ENCODE results near the gene CACNA1S.

CACNA1S gene

GRCh38 chr1:201050515-201051277 lies 61.5 kb downstream of the CACNA1S start:
- no peak for DNase-seq (ENCODE audit: low read depth, low spot score)
- no peak overlapping the region for H3K4me3 ChIP-seq (ENCODE audit: low read length)

GRCh38 chr1:201049248-201049831 lies 62.9 kb downstream of the CACNA1S start:
- H3K4me3 ChIP-seq (ENCODE audit: low read length) = no peak overlapping the region
- no peak for DNase-seq (ENCODE audit: low read depth, low spot score)

GRCh38 chr1:201048521-201048920 lies 63.7 kb downstream of the CACNA1S start:
- H3K4me3 ChIP-seq (ENCODE audit: low read length) = no peak overlapping the region
- no peak for DNase-seq (ENCODE audit: low read depth, low spot score)

GRCh38 chr1:201044119-201044518 lies 68.1 kb downstream of the CACNA1S start:
- H3K4me3 ChIP-seq (ENCODE audit: low read length) = no peak overlapping the region
- DNase-seq (ENCODE audit: low read depth, low spot score) = no peak

DNA sequence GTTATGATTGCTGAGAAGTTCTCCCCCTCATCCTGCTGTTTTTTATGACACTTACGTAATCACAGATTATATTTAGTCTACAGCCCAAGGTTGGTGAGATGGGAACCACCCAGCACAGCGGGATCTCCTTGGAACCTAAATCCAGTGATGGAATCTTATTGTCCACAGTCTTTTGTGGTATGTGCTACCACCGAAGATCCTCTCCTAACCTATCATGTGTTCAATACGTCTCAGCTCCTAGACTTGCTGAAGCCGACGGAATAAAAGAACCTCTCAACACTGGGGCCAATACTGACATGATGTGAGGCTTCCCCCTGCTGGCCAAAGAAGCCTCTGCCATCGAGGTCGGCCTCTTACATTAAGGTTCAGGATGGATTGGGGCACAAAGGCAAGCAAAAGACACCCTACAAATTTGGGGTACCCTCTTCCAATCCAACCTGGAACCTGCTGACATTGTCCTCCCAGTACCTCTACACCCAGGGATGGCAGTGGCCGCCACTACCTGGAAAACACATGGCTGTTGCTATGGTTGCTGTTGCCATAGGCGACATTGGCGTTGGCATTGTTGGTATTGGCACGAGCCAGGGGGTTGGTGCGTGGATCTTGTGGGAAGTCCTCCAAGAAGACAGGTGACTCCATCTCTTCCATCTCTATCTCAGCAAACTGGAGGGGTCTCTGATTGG lies 69.3 kb downstream of the CACNA1S start:
- peak; percentile 64 for DNase-seq (ENCODE audit: low read depth, low spot score)
- no peak overlapping the region for H3K4me3 ChIP-seq (ENCODE audit: low read length)

- DNase-seq (ENCODE audit: low read depth, low spot score) = no peak
- H3K4me3 ChIP-seq (ENCODE audit: low read length) = no peak overlapping the region
Observed at GRCh38 chr1:201041011-201041410, 71.2 kb downstream of the CACNA1S start.

DNA sequence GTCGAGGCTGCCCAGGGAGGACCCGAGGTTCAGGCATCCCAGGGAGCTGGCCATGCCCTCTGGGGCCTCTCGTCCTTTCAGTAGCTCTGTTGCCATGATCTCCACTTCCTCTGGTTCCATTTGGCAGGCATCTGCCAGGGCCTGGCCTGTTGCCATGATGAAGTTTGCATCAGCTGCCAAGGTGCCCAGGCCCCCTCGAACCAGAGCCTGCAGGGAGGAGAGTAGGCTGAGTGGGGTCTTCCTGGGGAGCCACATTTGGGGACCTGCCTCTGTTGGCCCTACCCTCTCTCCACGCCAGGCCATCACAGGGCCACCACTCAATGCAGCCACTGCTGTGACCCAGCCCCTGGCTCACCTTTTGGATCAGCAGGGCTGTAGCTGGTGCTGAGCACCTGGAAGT lies 72.3 kb downstream of the CACNA1S start:
- H3K4me3 ChIP-seq (ENCODE audit: low read length) = no peak overlapping the region
- DNase-seq (ENCODE audit: low read depth, low spot score) = no peak

GRCh38 chr1:201039418-201039817 lies 72.8 kb downstream of the CACNA1S start:
- H3K4me3 ChIP-seq (ENCODE audit: low read length) = no peak overlapping the region

DNA sequence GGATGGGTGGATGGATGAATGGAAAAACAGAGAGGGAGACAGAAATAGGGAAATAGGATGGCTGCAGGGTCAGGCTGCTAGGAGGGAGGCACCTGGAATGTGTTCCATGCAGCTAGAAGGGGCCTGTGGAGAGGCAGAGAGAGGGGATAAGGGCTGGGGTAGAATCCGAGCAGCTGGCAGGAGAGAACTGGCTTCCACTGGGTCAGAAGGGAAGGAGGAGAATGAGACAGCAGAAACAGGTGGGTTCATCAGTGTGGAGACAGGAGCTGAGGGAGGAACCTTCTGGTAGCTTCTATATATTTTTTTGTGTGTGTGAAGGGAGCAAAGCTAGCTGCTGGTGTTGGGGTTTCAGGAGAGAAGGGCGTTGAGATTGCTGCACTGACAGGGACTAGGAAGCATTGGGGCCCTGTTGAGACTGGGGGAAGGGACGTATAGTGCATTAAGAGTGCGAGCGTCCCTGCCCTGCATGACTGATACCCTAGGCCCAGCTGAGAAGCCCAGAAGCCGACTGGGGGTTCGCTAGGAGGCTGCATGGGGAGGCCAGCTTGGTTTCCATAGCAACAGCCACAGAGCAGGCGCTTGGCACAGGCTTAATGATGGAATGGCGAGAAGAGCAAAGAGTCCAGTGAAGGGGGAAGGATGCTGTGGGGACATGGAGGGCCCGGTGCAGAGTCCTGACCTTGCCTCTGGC lies 73.9 kb downstream of the CACNA1S start:
- no peak for DNase-seq (ENCODE audit: low read depth, low spot score)
- H3K4me3 ChIP-seq (ENCODE audit: low read length) = no peak overlapping the region

More at GRCh38 chr1:201039418-201039817, 72.8 kb downstream of the CACNA1S start:
- DNase-seq (ENCODE audit: low read depth, low spot score) = no peak

DNA sequence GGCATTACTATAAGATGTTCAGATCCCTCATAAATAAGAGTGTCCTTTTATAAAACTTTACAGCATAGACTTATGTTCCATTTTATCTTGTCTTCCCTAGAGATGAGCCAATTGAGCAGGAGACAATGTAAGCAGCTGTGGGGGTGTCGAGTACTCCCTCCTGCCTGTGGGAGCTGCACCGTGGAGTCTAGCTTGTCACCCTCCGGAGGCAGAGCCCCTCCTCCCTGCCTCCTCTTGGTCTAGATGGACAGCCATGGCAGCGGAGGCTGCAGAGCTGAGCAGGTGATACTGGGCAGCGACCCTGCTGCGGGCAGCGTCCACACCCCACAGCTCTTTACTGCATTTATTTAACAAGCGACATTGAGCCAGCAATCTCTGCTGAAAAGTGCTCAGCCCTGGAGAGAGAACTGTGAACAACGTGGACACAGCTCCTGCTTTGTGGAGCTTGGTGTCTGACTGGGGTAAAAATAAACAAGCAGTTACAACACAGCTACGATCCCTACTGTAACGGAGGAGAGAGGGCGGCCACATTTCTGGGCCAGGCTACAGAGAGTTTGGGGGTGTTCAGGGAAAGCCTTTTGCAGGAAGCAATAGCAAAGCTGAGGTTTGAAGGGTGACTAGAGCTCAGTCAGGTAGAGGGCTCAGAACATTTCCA lies 75.9 kb downstream of the CACNA1S start:
- H3K4me3 ChIP-seq (ENCODE audit: low read length) = no peak overlapping the region
- no peak for DNase-seq (ENCODE audit: low read depth, low spot score)

DNA sequence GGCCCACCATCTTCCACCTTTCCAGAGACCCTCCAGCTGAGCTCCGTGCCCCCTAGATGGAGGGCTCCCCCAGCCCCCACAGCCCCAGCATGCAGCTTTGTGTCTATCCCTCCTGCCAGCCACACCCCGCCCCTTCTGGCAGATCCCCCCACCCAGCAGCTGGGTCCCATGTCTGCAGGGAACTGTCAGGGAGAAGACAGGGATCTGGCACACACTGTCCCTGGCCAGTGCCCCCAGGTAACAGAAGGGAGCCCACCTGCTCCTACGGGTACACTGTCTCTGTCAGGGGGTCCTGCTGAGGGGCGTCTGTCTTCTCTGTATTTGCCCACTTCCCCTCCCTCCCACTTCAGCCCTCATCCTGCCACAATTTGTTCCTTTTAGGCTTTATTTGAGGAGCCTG lies 77.6 kb downstream of the CACNA1S start:
- DNase-seq (ENCODE audit: low read depth, low spot score) = no peak
- H3K4me3 ChIP-seq (ENCODE audit: low read length) = no peak overlapping the region

- H3K4me3 ChIP-seq (ENCODE audit: low read length) = no peak overlapping the region
- DNase-seq (ENCODE audit: low read depth, low spot score) = no peak
Observed at GRCh38 chr1:201032408-201032807, 79.8 kb downstream of the CACNA1S start.

- no peak for DNase-seq (ENCODE audit: low read depth, low spot score)
- H3K4me3 ChIP-seq (ENCODE audit: low read length) = no peak overlapping the region
Observed at GRCh38 chr1:201028461-201028889, 83.8 kb downstream of the CACNA1S start.

DNA sequence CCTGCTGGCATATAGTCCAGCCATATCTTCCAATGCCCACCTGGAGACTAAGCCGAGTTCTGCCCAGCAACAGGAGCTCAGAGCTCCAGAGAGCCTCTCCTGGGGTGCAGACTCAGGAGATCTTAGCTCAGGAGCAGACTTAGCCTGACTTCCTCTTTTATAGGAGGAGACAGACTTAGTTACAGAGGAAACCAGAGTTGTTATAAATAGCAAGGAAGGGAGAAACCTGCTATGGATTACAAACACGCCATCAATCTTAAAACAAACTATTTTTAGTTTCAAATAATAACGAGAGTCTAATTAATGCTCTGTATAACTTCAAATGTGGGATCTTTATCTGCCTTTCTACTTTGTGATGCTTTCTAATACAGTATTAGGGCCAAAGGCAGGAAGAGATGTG lies 85.4 kb downstream of the CACNA1S start:
- DNase-seq (ENCODE audit: low read depth, low spot score) = no peak
- H3K4me3 ChIP-seq (ENCODE audit: low read length) = no peak overlapping the region

DNA sequence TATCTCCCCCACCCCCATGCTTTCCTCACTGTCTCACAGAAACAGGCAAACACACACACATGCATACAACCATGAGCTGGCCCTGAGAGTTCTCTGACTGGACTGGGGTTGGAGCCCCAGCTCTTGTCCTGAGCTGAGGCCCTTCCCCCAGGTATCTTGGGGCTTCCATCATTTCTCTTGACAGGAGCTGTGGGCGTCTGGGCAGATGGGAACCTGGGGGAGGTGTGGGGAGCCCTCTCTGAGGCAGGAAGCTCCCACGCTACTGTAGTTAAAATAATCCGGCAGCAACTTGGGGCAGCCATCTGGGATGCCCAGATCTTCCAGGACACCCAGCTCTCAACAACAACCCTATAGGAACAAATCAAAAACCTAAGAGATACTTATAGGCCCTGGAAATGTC lies 86.0 kb downstream of the CACNA1S start:
- DNase-seq (ENCODE audit: low read depth, low spot score) = no peak
- no peak overlapping the region for H3K4me3 ChIP-seq (ENCODE audit: low read length)

GRCh38 chr1:201025571-201026002 lies 86.6 kb downstream of the CACNA1S start:
- no peak overlapping the region for H3K4me3 ChIP-seq (ENCODE audit: low read length)
- no peak for DNase-seq (ENCODE audit: low read depth, low spot score)

DNA sequence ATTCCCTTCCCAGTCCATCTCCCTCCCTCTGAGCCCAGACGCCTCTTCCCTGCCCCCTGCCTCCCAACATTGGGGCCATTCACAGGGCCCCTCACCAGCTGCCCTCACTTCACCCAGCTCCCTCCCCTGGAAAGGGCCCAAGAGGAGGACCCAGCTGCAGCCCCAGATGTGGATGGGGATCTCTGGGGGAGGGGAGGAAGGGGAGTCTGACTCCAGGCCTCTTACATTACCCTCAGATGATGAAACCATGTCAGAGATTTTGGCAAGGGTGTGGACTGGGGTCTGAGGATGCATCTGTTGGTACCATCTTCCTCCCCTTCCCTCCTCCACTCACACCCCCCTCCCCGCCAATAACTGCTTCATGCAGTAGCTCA lies 87.6 kb downstream of the CACNA1S start:
- DNase-seq (ENCODE audit: low read depth, low spot score) = no peak
- no peak overlapping the region for H3K4me3 ChIP-seq (ENCODE audit: low read length)

DNA sequence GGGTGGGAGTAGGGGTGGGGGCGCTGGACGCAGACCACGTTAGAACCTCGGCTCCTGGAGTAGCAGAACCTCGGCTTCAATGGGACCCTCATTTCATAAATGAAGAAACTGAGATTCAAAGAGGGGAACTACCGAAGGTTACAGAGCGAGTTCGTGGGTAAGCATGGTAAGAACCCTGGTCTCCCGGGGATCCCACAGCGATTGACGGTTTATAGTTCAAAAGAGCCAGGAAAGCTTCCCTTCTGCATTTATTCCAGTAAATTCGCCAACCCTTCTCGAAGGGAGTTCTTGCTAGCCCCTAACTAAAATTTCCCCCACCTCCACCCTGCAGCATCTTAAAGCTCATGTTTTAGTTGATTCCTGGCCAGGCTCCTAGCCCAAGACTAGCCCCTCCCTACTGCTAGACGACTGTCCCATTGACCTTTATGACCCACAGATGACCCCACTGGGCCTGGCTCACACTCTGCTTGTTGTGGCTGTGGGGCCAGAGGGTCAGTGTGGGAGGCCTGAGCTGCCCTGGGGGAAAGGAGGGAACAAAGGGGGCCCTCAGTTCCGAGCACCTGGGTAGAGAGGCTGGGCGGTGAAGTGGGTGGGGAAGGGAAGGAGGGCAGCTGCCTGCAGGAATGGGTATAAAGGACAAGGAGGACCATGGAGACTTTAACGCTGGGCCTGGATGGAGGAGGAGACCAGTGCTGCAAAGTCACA lies 88.2 kb downstream of the CACNA1S start:
- H3K4me3 ChIP-seq (ENCODE audit: low read length) = peak overlapping the region; percentile 4
- DNase-seq (ENCODE audit: low read depth, low spot score) = no peak

DNA sequence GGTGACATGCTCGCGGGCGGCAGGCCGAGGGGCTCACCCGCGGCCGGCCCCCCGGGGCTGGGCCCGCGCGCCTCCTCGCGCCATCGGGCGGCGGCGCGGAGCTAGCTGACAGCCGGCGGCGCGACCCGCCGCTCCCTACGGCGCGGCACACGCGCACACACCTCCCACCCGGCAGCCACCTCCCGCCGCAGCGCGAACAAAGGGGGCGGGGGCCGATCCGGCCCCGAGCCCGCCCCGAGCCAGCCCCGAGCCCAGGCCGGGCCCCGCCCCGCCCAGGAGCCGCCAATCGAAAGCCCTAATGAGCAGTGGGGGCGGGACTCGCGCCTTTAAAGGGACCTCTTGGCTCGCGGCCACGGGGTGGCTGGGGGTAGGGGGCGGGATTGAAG lies 88.7 kb downstream of the CACNA1S start, which contains the start of gene KIF21B:
Gene KIF21B, minus strand, starts transcription at position 198 of the 386 bp plus-strand sequence. CDS start 331 bp downstream, outside the sequence.
- peak; percentile 72 for DNase-seq (ENCODE audit: low read depth, low spot score)
- H3K4me3 ChIP-seq (ENCODE audit: low read length) = peak within 1 kb of the TSS; percentile 87
